Measurements from ENCODE around the gene TMEM123.

TMEM123 gene, protein sequence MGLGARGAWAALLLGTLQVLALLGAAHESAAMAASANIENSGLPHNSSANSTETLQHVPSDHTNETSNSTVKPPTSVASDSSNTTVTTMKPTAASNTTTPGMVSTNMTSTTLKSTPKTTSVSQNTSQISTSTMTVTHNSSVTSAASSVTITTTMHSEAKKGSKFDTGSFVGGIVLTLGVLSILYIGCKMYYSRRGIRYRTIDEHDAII

GRCh38 chr11:102452461-102453301 lies at the start of gene TMEM123:
TSS of gene TMEM123 (minus strand) at chr11:102452765. CDS start at chr11:102452623, 142 bp downstream.
- DNase-seq, result peak; percentile 79

DNA sequence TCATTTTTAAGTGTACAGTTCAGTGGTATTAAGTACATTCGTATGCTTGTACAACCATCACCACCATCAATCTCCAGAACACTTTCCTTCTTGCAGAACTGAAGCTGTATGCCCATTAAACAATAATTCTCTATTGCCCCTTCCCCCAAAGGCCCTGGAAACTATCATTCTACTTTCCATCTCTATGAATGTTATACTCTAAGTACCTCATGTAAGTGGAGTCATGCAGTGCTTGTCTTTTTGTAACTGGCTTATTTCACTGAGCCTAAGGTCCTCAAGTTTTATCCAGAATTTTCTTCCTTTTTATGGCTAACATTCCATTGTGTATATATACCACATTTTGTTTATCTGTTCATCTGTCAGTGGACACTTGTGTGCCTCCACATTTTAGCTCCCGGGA lies 48.3 kb upstream of the TMEM123 start:
- no peak for DNase-seq

GRCh38 chr11:102499931-102500330 lies 47.4 kb upstream of the TMEM123 start:
- DNase-seq, result no peak

DNA sequence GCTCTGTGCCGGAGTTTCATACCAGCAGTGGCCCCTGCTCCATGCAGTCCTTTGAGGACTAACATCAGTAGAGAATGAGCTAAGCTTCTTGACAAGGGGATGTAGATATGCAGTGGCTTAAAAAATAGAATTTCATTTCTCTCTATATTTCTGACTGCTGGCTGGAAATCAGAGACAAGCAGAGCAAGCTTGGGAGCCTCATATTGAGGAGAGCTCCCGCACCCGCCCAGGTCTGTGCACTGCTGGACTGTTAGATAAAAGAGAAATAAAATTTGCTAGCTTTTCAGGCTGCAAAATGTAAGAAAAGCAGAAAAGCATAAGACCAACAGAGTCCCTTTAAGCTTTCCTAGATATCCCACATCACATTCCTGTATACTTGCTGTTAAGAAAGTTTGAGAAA lies 46.6 kb upstream of the TMEM123 start:
- no peak for DNase-seq

- DNase-seq, result no peak
Measured at GRCh38 chr11:102497061-102497460, 44.5 kb upstream of the TMEM123 start.

DNA sequence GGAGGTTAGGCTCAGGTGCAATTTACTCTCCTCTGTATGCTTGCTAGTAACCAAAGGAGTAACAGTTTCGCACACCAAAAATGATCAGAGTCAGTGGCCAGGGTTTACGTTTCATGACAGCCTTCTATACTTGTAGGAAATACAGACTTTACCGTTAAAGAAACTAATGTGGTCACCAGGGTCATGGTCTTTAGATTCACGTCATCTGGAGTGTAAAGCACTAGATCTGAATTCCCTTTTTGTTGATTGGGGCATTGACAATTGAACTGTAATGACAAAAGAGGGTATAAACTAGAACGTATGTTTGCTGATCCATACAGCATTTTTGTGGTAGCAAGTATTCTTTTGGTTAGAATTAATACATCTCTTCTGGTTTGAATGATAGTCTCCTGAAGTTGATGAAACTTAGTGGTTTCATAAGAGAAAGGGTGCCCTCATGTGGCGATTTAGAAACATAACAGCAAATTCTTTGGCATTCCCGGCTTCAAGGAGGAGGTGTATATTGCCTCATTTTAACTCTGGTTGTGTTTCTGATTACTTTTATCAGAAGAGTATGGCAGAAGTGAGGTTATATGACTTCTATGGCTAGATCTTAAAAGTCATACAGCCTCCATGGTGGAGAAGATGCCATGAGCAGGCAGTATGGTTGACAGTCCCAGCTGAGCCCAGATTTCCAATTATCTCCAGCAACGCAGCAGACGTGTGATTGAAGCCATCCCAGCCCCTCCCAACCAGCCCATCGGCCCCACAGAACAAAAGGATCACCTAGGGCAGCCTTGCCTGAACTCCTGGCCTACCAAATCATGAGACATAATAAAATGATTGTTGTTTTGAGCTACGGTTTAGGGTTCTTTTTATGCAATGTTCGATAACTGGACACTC lies 42.8 kb upstream of the TMEM123 start:
- DNase-seq, result peak; percentile 44

- DNase-seq, result no peak
Measured at GRCh38 chr11:102494216-102494615, 41.7 kb upstream of the TMEM123 start.

GRCh38 chr11:102493524-102493923 lies 41.0 kb upstream of the TMEM123 start:
- no peak for DNase-seq

DNA sequence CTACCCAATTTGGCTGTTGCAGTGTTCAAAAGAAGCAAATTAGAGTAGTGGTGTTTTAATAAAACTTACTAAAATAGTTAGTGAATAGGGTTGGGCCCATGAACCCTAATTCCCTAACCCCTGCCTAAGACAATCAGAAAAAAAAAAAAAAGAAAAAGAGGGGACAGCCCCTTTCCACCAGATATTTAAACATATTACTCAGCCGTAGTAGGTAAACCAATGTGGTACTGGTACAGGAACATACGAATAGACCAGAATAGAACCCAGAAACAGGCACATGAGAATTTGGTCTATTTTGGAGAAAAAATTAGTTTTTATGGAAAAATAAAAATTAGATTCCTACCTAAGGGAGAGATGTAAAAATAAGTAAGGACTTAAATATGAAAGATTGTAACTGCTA lies 39.4 kb upstream of the TMEM123 start:
- DNase-seq, result no peak

DNA sequence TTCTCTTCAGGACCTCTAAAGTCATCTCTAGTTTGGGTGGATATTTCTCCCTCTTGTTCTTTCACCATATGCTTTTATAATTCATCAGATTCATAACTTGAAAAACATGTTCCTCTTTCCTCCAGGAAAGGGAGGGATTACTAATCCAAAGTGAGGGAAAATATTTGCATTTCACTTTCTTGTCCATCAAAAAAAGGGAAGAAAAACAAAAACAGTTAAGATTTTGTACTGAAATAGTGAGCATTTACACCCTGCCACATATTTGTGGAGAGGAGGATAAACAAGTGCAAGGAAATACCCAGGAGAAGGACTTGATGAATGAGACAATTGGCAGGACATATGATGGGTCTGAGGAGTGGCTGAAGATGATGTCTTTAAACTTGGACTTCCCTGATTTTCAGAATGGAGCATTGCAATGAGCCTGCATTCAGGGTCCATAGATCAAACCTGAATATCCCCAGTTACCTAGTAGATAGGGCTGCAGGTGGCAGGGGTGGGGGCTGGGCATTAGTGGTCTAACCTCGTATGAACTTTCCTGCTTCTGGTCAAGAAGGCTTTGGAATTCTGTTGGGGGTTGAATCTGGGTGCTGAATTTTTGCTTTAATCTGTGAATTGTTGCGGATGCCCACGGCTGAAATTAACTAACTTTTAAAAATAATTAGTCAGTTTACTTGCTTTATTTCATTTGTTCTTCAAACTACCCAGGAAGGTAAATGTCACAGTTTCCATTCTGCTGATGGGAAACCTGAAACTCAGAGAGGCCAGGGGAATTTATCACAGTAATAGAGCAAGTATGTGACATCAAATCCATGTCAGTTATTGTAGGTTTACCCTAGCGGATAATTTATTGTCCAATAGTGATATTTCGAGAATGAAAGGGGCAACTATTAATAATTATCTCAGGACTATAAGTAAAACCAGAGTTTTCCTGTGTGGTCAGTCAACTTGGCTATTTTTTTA lies 36.9 kb upstream of the TMEM123 start:
- no peak for DNase-seq

- no peak for DNase-seq
Measured at GRCh38 chr11:102488208-102488607, 35.6 kb upstream of the TMEM123 start.

DNA sequence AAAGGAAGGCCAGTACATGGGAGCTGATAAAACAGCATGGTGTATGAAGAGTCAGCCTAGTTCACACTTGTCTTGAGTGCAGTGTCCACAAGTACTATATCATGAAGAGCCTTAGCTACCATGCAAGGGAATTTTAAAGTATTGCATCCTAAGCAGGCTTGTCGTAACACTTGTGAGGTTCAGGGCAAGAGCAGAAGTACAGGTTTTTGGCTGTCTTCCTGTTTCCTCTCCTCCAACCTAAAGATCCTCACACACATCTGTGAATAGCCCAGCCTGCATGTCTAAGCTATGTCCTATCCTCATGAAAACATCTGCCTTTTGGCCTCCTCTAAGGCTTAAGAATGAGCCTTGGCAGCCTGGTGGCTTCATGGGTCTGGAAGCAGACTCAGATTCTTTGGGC lies 34.6 kb upstream of the TMEM123 start:
- no peak for DNase-seq

- no peak for DNase-seq
Measured at GRCh38 chr11:102486584-102486983, 34.0 kb upstream of the TMEM123 start.

GRCh38 chr11:102485095-102485722 lies 32.6 kb upstream of the TMEM123 start:
- DNase-seq, result no peak

GRCh38 chr11:102482433-102482832 lies 29.9 kb upstream of the TMEM123 start:
- DNase-seq, result no peak

- DNase-seq, result no peak
Measured at GRCh38 chr11:102479733-102480132, 27.2 kb upstream of the TMEM123 start.

- DNase-seq, result no peak
Measured at GRCh38 chr11:102478673-102479299, 26.2 kb upstream of the TMEM123 start.

DNA sequence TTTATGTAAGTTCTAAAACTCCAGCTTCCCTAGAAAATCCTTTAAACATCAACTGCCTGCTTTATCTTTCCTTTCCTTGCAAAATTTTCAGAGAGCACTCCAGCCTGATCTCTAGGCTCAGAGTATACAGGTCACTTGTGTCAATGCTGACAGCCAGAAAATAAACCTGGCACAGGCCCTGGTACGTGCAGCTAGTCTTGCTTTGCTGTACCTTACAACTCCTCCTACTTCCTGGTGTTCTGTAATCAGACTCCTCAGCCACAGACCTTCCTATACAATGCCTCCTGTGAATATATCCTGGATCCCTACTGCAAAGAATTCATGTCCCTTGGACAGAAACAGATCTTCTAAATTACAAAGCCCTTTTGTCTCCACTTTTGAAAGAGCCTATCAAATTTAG lies 24.2 kb upstream of the TMEM123 start:
- DNase-seq, result no peak

GRCh38 chr11:102476069-102476468 lies 23.5 kb upstream of the TMEM123 start:
- no peak for DNase-seq

DNA sequence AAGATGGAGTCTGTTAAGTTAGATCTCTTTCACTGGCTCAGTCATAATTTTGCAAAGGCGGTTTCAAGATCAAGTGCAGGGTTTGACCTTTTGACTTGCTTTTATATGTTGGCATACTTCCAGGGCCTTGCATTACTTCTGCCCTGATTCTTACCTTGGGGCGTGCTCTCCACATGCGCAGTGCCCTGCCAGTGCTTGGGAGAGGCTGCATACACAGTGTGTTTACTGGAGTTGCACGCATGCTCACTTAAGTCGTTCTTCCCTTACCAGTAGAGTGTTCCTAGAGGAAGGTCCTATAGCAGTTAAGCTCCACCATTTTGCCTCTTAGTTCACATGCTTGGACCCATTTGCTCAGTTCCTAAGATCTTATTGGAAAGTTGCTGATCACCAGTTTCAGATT lies 21.0 kb upstream of the TMEM123 start:
- DNase-seq, result no peak

GRCh38 chr11:102472127-102472526 lies 19.6 kb upstream of the TMEM123 start:
- DNase-seq, result no peak

Measured in DMS79 (cell line).